Mucosa of rectum (tissue), 2 donors: ENCODE results near the gene GDPD5.

Source experiments
- H3K27ac ChIP-seq, 2 donors: one replicate each; pipeline ENCODE4 v1.7.0; 2013; ENCODE audit warnings: inconsistent platforms in 2 of 2, low read depth in 2 of 2, low read length in 2 of 2
- H3K27me3 ChIP-seq, 2 donors: one replicate each; pipeline ENCODE4 v1.7.0; 2013; ENCODE audit warnings: low read length in 2 of 2; ENCODE audit not compliant: control insufficient read depth in 2 of 2, insufficient read depth in 2 of 2
- H3K36me3 ChIP-seq, 2 donors: one replicate each; pipeline ENCODE4 v1.7.0; 2013; ENCODE audit warnings: low read length in 2 of 2; ENCODE audit not compliant: control insufficient read depth in 2 of 2, insufficient read depth in 2 of 2
- H3K4me1 ChIP-seq, 2 donors: one replicate each; pipeline ENCODE4 v1.7.0; 2013; ENCODE audit warnings: low read length in 2 of 2, mild to moderate bottlenecking in 1 of 2; ENCODE audit not compliant: control insufficient read depth in 2 of 2, insufficient read depth in 2 of 2
- H3K4me3 ChIP-seq, 2 donors: one replicate each; pipeline ENCODE4 v1.7.0; 2013; ENCODE audit warnings: low read length in 2 of 2
- H3K9ac ChIP-seq, 2 donors: one replicate each; pipeline ENCODE4 v1.7.0; 2013; ENCODE audit warnings: low read length in 2 of 2, low read depth in 1 of 2, mild to moderate bottlenecking in 1 of 2
- H3K9me3 ChIP-seq, 2 donors: one replicate each; pipeline ENCODE4 v1.7.0; 2013; ENCODE audit warnings: low read length in 2 of 2; ENCODE audit not compliant: control insufficient read depth in 2 of 2
- donor health status: healthy.
- donor health status: Normal muscosa, but diverticular disease.

The GDPD5 gene

DNA sequence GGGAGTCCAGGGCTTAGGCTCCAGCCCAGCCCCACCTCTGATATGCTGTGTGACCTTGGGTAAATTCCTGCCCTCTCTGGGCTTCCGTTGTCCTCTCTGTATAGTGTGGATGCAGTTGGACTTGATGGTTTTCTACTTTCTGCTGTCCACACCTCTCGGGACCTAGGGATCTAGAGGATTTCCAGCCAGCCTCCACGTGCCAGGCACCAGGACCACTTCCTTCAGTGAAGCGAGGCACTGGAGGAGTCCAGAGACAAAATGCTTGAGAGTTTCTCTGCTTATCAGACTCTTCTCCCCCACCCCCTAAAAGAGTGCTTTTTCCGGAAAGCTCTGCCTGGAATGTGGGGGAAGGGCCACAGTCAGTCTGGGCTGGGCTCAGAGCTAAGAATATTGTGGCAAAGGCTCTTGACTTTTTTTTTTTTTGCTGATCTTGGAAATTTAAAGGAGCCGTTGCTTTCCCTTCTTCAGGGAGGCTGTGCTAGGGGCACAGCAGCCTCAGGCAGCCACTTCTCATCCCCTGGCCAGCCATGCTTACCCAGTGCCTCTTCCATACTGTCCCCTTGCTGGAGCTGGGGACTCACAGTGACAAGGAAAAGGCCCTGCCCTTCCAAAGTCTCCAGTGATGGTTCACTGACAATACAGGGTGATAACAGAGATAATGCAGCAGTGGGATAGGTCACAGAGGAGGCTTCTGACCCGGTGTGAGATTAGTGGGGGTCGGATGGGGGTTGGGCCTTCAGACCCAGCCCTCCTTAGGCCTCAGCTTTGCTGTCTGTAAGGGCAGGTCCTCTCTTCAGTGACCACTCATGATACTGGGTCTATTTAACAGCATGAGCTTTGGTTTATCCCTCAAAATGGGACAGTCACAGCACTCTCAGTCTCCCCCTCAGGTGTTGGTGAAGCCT is 33.5 kb upstream of the GDPD5 start:
- no peak overlapping the region for H3K9ac ChIP-seq
- H3K4me1 ChIP-seq, result peaks cover 37 to 40% of the 10 kb centered on the region in 2 donors
- H3K4me3 ChIP-seq, result peak overlapping the region in 1 of 2 donors; percentile 39
- no peaks in the 10 kb centered on the region for H3K36me3 ChIP-seq
- peak overlapping the region; percentile 74 to 86 for H3K27ac ChIP-seq
- no peaks in the 10 kb centered on the region for H3K27me3 ChIP-seq
- H3K9me3 ChIP-seq, result no peaks in the 10 kb centered on the region

DNA sequence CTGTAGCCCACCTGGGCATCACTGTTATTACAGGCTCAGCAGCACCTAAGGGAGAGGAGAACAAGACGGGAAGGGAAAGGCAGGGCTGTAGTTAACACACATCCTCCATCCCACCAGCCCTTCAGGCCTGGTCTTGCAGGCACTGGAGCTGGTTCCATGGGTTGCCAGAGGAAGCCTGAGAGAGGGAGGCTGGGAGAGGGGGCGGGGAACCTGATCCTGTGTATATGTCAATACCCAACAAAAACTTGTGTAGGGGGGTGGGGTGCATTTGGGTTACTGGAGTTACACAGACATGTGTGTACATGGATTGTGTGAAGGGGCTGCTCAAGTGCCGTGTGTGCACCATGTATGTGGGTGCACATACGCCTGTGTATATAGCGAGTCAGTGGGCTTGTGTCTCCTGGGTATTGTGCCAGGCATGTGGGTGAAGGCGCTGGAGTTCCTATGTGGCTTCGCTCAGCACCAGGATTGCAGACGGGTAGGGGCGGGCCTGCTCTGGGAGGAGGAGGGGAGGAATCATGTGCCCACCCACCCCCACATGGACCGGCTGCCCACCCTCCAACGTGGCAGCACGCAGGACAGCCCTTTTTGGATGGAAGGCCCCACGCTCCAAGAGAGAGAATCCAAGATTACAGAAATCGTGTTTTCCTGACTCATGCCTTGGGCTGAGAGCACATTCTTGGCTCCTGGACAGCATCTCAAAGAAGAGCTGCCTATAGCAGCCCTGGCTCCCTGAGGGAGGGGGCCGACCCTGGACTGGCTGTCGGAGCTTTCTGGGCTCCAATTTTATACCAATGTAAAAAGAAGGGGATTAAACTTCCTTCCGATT is 32.1 kb upstream of the GDPD5 start:
- Histone ChIP-seq H3K9me3 (no peaks in the 10 kb centered on the region), H3K4me1 (peaks cover 34 to 39% of the 10 kb centered on the region in 2 donors), H3K27ac (peak overlapping the region; percentile 74 to 86), H3K9ac (no peak overlapping the region), H3K4me3 (no peak overlapping the region), H3K27me3 (no peaks in the 10 kb centered on the region), H3K36me3 (no peaks in the 10 kb centered on the region)

DNA sequence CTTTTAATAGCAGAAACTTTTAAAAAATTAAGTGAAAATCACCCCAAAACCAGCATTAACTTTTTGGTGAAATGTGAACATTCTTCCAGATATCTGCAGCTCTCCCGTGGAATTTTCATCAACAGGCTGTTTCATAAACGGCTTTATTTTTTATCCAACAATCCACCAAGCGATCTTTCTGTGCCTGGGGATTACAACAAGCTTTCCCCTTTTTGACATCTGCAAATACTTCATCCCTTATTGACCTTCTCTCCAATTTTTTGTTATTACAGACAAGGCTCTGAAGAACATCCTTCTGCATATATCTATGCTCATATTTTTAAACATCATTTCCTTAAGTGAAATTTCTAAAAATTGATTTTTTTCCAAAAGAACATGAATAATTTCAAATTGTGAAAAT is 30.5 kb upstream of the GDPD5 start:
- H3K9me3 ChIP-seq, result no peaks in the 10 kb centered on the region
- no peaks in the 10 kb centered on the region for H3K36me3 ChIP-seq
- H3K27me3 ChIP-seq, result no peaks in the 10 kb centered on the region
- H3K9ac ChIP-seq, result no peak overlapping the region
- no peak overlapping the region for H3K4me3 ChIP-seq
- H3K4me1 ChIP-seq, result peaks cover 26 to 31% of the 10 kb centered on the region in 2 donors
- H3K27ac ChIP-seq, result no peak overlapping the region

DNA sequence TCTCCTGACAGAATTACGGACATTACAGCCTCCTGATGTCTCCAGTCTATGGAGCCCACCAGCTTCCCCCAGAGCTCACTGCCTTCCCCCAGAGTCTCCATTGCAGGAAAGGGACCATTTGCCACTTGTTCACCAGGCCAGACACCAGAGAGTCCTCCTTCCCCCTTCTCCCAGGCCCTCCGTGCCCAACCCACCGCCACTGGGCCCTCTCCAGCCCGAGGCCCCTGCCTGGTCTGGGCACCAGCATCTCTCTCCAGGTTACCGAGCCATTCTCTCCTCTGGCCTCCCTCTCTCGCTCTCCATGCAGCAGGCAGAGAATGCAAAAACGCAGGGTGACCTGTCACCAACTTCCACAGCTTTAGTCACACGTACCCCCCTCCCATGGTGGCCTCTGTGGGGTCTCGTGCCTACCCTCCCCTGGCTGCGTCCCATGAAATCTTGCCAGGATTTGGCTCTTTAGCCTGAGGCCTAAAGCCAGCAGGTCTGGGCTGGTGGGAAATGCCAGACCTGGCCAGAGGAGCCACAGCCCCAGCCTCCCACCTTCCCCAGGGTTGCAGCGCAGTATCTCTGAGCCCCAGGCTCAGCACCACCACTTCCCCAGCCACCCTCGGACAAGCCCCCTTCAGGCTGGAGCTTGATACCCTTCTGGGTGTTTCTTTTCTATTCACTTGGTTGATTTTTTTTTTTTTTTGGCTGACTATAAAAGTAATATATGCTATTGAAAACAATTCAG is 29.5 kb upstream of the GDPD5 start:
- peak overlapping the region; percentile 69 to 73 for H3K27ac ChIP-seq
- peak overlapping the region in 1 of 2 donors; percentile 42 for H3K9ac ChIP-seq
- H3K4me3 ChIP-seq, result no peak overlapping the region
- no peaks in the 10 kb centered on the region for H3K27me3 ChIP-seq
- H3K4me1 ChIP-seq, result peaks cover 21 to 28% of the 10 kb centered on the region in 2 donors
- H3K9me3 ChIP-seq, result no peaks in the 10 kb centered on the region
- no peaks in the 10 kb centered on the region for H3K36me3 ChIP-seq

DNA sequence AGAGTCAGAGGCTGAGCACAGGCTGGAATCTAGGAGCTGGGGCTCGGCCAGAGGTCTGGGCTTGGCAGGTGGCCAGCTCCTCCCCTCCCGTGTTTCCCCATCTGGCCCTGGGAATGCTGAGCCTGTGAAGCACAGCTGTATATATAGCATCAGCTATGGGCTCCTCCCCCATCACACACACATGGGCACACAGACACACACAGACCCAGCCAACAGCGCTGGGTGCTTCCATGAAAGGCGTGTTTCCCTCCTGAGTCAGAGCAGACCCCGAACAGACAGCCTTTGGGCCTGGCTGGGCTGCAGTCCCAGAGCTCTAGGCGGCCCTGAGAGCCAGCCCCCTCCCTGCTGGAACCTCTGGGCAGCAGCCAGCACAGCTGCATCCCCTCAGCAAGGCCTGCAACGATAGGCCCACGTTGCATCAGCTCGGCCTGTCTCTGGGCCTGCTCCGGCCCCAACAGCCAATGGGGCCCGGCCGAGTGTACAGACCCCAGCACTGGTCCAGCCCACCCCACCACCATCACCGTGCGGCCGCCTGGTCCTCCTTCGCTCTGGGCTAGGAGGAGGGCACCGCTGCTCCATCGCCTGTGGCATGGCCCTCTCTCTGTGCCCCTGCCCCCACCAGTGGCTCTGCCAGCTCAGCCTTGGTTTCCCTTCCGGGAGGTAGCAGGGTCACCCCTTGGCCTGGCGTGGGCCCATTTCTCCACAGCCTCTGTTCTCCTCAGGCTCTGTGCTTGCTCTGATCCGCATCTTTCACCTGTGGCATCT is 28.7 kb upstream of the GDPD5 start:
- no peaks in the 10 kb centered on the region for H3K9me3 ChIP-seq
- no peaks in the 10 kb centered on the region for H3K27me3 ChIP-seq
- peak overlapping the region in 1 of 2 donors; percentile 42 for H3K9ac ChIP-seq
- peak overlapping the region; percentile 69 to 73 for H3K27ac ChIP-seq
- H3K36me3 ChIP-seq, result no peaks in the 10 kb centered on the region
- peaks cover 16 to 24% of the 10 kb centered on the region in 2 donors for H3K4me1 ChIP-seq
- H3K4me3 ChIP-seq, result no peak overlapping the region

DNA sequence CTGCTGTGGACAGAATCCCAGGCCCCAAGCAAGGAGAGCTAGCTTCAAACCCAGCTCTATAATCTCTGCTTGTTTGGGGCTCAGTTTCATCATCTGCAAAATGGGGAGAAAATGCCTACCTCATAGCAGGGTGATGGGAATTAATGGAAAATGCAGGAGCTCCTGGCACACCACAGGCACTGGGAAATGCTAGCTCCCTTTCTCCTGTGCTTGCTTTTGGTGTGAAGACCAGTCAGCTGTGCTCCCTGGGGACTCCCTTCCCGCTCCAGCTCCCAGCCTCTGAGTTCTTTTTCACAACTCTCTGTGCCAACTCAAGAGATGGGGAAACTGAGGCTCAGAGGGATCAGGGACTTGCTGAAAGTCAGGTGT is 28.1 kb upstream of the GDPD5 start:
- Histone ChIP-seq H3K27me3 (no peaks in the 10 kb centered on the region), H3K9ac (peak overlapping the region in 1 of 2 donors; percentile 34), H3K36me3 (no peaks in the 10 kb centered on the region), H3K9me3 (no peaks in the 10 kb centered on the region), H3K4me3 (no peak overlapping the region), H3K4me1 (peaks cover 11 to 18% of the 10 kb centered on the region in 2 donors), H3K27ac (peak overlapping the region; percentile 61 to 65)

DNA sequence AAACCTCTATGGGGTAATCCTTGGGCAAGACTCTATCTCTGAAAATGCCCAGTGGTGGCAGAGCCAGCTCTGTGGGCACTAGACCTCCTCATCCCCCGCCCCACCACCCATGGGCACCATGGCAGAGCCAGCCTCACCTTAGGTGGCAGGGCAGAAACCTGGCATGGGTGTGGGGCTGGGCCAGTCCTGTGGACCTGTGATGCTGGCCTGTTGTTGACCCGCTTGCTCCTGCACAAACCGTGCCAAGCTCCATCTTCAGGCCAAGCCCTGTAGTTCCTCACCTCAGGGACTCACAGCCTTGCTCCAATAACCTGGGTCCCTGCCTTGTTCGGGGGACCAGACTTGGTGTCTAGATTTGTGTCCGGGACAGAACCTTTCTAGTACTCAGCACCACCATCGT is 27.4 kb upstream of the GDPD5 start:
- H3K36me3 ChIP-seq, result no peaks in the 10 kb centered on the region
- peaks cover 7 to 11% of the 10 kb centered on the region in 2 donors for H3K4me1 ChIP-seq
- H3K4me3 ChIP-seq, result no peak overlapping the region
- no peaks in the 10 kb centered on the region for H3K27me3 ChIP-seq
- no peaks in the 10 kb centered on the region for H3K9me3 ChIP-seq
- peak overlapping the region in 1 of 2 donors; percentile 9 for H3K27ac ChIP-seq
- no peak overlapping the region for H3K9ac ChIP-seq

DNA sequence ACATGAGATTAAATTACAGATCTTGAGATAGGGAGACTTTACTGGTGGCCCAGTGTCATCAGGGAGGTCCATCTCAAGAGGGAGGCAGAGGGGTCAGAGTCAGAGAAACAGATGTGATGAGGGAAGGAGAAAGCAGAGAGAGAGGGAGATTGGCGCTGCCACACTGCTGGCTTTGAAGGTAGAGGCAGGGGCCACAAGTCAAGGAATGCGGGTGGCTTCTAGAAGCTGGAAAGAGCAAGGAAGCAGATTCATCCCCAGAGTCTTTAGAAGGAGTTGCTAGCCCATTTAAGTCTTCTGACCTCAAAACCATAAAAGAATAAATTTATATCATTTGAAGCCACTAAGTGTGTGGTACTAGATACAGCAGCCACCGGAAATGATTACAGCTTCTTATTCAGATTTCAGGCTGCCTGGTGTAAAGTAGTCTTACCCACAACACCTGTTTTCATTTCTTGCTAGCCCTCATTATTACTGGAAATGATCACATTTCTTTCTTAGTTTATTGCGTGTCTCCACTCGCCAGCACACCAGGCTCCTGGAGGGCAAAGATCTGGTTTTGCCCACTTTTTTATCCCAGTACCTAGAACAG is 23.7 kb upstream of the GDPD5 start:
- Histone ChIP-seq H3K4me3 (no peak overlapping the region), H3K9ac (no peak overlapping the region), H3K27me3 (no peaks in the 10 kb centered on the region), H3K36me3 (no peaks in the 10 kb centered on the region), H3K4me1 (peaks cover 4 to 5% of the 10 kb centered on the region in 2 donors), H3K9me3 (no peaks in the 10 kb centered on the region), H3K27ac (no peak overlapping the region)

DNA sequence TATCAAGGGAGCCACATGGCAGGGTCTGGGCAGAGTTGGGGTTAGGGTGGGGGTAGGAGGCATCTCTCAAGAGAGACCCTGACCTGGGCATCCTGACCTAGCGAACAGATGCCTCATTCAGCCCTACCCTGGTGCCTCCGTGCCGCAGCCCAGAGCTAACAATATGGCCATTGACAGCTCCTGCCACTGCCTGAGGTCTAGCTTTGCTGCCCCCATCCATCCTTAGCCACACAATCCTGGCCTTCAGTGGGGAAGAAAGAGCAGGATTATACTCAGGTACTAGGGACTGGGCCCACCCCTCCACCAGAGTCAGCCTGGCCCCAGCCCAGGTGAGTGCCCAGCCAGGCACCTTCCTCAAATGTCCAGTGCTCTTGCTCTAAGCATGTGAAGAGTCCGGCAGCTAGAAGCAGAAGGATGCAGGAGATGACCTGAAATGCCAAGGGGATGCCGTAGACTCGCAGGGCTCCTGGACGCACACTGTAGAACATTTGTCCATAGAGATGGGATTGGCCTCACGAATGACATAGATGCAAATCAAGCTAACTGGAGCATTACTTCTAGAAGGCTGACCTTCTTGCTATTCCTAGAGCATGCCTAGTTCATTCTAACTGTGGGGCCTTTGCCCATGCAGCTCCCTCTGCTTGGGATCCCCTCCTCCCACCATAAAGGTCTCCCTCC is 23.0 kb upstream of the GDPD5 start:
- H3K9ac ChIP-seq, result no peak overlapping the region
- H3K9me3 ChIP-seq, result no peaks in the 10 kb centered on the region
- H3K36me3 ChIP-seq, result no peaks in the 10 kb centered on the region
- no peak overlapping the region for H3K4me3 ChIP-seq
- H3K4me1 ChIP-seq, result peaks cover under 1 to 1% of the 10 kb centered on the region in 2 donors
- no peak overlapping the region for H3K27ac ChIP-seq
- no peaks in the 10 kb centered on the region for H3K27me3 ChIP-seq
